ENCODE data around the gene QRICH1.

QRICH1 gene

DNA sequence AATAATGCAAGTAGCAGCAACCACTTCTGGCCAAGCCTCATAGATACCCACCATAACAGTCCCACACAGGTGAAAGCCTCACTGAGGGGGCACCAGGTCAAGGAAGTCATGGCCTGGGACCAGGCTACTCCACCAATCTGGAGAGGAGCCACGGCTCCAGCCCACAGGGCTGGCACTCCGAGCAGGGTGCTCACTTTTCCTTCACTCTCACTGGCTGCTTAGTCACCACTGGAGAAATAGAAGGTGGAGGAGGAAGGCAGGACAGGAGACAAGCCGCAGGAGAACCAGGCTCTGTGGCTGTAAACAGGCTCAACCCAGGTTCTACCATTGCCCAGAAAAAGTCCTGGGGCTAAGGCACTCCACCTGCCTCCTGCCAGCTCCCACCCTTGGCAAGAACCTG, 25.6 kb upstream of the QRICH1 start:
- DNase-seq, result no peak

DNA sequence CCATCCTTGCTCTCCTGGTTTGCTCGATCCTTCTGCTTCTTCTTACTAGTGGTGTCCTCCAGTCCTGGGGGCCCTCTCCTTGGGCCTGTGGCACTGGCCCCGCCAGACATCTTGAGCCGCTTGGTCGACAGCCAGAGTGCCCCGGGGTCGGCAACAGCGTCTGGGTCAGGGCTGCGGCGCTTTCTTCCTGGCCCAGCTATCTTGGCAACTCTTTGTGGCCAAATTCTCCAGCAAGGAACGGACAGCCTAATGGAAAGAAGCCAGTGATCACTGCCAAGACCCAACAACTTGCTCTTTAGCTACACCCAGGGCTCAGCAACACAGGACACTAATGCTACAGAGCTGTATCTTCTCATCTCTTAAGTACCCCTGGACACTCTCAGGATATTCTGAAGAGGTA, 25.2 kb upstream of the QRICH1 start:
- no peak for DNase-seq

DNA sequence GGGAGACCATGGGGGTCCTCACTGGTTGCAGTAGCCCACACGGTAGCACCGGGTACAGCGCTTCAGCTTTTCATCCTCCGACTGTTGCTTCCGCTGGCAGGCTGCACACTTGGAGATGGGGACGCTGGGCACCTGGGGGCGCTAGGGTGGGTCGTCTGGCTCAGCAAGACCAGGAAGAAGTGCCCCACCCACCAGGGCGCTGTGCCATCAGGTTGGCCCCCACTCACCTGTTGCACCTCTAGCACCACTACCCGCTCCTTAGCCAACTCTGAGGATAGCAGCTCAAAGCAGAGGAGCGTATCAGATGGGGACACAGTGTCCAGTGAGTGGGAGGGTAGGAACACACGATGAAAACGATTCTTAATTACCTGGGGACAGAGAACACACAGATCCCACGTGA, 18.4 kb upstream of the QRICH1 start:
- no peak for DNase-seq

DNA sequence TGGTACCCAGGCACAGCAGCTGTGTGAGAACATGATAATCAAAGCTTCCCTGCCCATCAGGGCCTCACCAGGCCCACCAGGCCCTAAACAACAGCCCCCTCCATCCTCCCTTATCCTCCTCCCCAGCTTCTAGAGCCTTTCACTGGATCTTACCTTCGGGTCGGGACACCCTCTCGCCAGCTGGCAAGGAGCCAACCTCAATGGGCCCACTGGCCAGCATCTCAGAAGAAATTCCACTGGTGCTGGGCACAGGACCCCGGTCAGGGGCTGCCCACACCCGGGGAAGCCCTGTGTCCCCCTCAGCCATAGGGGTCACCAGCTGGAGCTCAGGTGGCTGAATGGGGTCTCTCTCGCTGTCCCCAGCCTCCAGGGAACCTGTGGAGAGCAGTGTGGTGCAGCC, 17.5 kb upstream of the QRICH1 start:
- no peak for DNase-seq

DNA sequence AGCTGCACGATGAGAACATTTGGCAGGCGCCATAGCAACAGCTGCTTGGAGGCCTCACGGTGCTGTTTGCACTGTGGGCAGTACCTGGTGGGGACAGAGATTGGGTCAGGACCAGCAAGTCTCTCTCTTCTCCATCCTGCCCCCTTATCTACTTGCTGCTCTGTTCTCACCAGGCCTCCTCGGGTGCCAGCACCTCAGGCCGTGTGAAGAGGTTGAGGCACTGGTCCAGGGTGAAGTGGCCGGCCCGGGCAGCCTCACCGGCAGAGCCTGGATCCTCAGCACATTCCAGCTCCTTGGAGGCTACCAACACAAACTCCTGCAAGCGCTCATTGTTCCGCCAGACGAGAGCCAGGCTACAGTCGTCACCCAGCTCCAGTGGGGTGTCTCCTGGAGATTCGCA, 16.9 kb upstream of the QRICH1 start:
- no peak for DNase-seq

DNA sequence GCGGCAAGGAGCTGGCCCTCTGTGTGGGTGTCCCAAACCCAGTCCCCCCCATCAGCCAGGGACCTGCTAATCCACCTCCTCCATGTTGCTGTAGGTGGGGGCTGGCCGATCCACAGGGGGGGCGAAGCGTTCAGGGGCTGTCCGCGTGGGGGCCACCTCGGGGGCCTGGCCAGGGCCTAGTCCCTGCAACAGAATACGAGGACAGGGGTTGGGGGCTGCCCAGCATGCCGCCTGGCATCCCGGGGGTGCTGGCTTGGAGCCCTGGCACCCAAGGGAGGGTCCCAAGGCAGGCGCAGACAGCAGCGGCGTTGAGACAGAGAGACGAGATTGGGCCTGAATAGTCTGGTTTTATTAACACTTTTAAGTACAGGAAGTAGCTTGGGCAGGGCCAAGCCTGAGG, 14.5 kb upstream of the QRICH1 start:
- DNase-seq, result no peak

DNA sequence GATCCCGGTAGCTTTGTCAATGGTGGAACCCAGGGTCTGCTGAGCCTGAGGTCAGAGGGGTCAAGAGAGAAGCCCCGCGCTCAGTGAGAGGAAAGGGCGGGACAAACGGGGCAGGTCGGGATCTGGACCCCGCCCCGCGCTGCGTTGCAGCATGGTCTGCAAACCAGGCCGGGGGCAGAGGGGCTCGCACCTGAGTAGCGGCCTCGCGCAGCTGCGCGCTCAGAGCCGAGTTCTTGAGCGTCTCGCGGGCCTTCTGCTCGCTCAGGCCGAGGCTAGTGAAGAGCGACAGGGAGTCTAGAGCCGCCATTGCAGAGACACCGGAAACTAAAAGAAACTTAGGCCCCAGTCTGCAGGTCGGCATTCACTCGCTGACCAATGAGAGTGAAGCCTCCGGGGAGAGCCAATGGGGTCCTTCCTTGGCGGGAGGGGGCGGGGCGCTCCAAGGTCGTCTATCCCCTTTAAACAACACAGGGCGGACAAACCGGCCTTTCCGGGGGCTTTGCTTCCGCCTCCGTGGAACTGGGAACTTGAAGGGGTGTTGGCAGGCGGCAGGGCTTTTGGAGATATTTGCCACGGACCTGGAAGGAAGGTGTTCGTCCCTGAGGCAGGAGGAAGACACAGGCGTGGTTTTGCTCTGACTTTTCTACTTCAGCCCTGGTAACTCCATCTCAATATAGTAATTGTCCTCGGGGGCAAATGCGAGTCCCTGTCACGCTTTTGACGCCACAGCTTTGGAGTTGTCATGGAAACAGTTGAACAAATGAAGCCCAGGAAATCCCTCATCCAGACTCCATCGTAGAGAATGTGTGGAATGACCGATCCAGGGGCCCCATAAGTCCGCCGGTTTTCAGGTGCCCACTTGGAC, 10.8 kb upstream of the QRICH1 start, which contains the start of gene QARS1:
Gene QARS1, minus strand, starts transcription at position 331 of the 865 bp plus-strand sequence. Its CDS starts 24 bp downstream, at position 307.
- DNase-seq, result peak; percentile 17

DNA sequence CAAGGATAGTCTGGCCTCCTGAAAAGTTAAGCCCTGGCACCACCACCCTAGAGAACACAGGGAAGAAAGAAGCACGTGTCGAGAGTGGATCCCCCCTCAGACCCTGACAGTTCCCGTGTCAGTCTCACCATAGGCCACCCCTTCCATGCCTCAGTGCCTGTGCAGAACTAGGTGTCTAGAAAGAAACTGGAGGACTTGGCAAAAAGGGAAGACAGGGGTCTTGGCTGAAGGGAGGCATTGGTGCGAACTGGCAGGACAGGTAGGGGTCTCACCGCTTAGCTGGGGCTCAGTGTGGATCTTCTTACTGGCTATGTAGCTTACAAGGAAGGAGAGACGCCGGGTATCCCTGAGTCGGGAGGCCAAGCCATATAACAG, 10.2 kb upstream of the QRICH1 start:
- DNase-seq, result no peak

DNA sequence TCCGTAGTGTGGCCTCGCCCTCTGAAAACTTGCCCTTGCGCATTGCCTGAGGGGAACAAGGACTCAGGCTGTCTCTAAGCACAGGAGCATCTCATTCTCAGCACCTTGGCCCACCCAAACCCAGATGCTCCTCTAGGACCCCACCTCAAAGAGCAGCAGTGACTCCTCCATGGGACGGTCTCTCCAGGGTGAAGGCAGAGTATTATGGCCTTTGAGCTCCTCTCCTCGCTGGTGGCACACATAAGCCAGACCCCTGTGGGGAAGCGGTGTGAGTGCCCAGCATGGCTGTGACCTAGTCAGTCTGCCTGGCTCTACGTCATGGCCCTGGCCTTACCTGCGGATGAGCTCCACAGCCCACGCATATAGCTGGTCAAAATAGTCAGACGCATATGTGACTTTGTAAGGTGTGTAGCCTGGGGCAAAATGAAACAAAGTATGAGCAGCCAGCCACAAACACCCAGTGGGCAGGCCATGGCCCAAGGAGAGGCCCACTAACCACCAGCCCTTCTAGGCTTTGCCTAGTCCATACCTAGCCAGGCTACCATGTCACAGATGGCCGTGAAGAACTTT, 6.3 kb upstream of the QRICH1 start:
- DNase-seq, result no peak

DNA sequence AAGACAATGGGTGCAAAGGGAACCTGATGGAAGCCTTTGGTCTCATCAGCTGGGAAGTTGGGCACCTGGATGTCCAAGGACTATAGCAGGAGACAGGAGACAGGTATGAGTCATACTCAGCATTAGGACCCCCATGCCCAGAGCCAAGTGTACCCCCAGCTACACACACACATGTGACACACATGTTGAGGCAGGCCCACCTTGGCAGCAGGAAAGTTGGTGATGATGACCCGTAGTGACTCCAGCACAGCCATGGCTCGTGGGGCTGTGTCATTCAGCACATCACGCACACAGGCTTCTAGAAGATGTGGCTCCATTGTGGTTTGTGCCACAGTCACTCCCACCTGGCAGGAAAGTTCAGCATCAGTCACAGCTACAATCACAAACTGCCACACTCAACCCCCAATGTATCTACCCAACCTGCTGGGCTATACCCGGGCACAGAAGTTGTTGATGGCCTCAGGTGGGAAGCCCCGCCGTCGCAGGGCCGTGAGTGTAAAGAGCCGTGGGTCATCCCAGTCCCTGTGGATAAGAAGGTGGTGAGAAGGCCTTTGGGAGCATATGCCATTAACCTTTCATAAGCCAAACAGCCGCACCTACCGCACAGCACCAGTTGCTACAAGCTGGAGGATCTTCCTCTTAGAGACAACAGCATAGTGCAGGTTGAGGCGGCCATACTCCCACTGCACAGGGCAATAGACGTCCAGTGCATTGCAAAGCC, 5.2 kb upstream of the QRICH1 start:
- no peak for DNase-seq

DNA sequence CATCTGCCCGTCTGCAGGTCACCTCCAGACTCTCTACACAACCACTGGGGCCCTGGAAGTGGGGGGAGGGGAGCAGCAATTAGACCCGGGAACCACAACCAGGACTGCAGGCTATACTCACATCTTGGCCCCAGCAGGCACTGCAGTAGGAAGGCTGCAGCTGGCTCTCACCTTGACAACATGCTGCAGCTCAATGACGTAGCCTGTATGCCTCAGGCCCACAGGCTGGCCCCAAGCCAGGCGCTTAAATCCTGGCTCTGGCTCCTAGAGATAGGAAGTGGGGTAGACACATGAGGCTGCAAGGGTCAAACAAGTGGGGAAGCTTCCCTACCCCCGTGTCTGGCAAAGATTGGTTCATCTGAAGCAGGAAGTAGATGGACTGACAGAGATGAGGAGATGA, 4.6 kb upstream of the QRICH1 start:
- peak; percentile 19 for DNase-seq

DNA sequence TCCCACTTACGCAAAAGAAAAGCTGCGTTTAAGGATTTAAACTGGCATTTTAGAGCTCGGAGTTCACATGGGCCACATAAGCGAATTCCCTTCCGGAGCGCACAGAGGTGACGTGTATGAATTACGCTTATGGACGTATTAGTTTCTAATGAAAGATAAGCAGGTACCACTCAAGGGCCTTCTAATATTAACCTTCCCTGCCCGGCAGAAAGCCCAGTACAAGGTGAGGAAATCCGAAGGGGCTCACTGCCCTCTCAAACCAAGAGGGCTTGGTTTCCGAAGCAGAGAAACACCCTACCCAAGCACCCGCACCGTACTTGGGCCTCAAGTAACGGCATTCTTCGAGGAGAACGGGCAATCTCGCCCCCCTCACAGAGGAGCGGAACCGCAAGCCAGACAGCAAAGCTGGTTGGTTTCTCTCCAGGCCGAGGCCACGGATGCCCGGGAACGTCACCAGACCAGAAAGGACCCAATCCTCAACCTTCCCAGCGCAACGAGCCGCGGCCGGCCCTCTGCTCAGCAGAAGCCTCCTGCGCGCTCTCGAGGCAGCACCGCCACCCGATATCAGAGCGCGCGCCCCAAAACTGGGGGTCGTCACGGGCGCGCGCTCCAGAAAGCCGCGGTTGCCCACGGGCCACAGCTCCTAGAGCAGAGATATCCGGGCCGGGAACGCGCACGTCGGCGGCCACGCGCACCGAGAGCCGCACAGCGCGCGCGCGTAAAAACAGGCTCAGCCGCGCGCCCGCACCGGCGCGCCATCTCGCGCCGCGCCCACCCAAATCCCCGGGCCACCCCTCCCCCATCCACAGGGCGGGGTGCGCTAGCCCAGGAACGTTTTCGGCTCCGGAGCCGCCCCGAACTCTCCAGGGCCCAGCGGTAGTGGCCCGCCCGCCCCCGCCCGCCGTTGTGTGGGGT, 676 bp downstream of the QRICH1 start:
- DNase-seq, result no peak

DNA sequence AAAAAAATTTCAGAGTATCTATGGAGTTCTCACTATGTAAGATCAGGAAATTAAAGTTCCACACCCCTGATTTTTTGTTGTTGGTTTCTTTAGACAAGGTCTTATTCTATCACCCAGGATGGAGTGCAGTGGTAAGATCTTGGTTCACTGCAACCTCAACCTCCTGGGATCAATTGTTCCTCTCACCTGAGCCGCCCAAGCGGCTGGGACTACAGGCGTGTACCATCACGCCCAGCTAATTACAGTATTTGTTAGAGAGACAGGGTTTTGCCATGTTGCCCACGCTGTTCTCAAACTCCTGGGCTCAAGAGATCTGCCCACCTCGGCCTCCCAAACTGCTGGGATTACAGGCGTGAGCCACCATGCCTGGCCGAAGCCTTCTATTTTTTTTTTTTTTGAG, 12.4 kb downstream of the QRICH1 start:
- DNase-seq, result no peak

DNA sequence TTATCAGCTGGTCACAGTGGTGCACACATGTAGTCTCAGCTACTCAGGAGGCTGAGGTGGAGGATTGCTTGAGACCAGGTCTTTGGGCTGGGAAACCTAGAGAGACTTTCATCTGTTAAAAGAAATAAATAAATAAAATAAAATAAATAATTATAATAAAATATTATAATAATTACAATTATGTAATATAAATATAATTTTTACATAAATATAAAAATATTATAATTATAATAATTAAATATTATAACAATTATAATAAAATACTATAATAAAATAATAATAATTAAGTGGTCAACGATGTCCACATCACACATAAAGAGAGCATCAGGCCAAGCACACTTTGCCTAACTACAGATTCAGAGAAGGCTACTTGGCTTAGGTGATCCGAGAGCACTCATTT, 14.6 kb downstream of the QRICH1 start:
- DNase-seq, result no peak

DNA sequence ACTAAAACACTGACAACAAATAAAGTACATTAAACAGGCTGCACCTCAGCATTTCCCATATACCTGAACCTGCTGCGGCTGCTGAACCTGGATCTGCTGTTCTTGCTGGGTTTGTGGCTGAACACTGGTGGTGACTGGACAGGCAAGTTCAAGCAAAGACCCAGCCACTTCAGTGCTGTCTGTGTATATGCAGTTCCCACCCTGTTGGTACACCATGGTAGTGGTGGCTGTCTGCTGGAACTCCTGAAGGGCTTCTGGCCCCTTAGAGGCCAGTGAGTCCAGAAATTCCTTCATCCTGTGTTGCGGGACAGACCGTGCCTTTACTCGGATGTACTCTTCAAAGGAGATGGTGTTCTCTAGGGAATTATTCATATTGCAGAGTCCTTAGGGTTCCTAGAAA, 17.2 kb downstream of the QRICH1 start:
- DNase-seq, result no peak

DNA sequence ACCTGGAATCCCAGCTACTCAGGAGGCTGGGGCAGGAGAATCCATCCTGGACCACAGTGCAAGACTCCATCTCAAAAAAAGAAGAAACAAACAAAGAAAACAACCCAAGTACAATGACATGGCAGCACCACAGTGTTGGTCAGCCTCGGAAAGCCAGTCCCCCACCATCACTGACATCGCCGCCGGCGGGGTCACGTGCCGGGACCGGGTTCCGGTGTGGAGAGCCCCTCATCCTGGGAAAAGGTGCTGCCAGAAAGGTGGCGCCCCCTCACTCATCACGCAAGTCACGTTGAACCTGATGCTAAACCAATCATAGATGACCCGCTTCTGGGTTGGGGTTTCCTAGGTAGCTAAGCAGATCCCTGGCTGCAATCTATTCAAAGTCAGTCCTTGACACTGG, 17.8 kb downstream of the QRICH1 start:
- DNase-seq, result no peak

DNA sequence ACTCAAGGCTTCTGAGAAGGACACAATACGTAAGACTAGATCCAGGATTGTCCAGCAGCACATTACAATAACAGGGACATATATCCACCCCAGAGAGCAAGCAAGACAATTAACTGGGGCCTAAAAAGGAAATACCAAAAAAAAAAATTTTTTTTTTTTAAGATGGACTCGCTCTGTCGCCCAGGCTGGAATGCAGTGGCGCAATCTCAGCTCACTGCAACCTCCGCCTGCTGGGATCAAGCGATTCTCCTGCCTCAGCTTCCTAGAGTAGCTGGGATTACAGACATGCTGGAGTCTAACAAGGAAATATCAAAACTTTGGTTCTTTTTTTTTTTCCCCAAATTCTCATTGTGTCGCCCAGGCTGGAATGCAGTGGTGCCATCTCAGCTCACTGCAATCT, 35.9 kb downstream of the QRICH1 start:
- DNase-seq, result no peak

DNA sequence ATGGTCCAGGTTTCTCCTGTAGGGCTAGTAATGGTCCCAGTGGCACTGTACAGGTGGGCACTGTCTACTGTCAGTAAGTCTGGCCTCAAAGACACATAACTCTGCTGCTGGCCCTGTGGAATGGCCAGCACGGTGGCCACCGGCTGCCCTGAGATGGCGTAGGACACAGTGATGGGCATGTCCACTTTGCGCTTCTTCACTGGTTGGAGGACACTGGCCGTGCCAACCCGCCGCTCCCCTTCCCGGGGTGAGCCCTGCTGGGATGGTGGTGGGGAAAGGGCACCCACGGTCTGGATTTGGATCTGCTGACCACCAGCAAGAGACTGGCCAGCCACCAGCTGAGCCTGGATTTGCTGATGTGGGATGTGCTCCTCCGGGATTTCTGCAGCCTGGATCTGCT, 36.6 kb downstream of the QRICH1 start:
- DNase-seq, result no peak

DNA sequence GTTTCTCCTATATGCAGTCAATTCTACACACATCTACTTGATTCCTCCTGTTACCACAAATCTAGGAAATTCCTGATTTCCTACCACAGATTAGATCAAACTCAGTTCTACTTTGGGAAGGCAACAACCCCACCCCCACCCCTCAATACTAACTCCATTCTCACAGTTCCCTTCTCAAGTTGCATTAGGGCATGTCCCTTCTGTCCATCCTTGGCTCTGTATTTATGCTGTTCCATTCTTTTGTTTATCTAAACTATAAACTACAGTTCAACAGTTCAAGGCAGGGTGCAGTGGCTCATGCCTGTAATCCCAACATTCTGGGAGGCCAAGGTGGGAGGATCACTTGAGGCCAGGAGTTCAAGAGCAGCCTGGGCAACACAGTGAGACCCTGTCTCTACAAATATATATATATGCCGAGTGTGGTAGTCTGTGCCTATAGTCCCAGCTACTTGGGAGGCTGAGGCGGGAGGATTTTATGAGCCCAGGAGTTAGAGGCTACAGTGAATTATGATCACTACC, 39.5 kb downstream of the QRICH1 start:
- DNase-seq, result no peak

DNA sequence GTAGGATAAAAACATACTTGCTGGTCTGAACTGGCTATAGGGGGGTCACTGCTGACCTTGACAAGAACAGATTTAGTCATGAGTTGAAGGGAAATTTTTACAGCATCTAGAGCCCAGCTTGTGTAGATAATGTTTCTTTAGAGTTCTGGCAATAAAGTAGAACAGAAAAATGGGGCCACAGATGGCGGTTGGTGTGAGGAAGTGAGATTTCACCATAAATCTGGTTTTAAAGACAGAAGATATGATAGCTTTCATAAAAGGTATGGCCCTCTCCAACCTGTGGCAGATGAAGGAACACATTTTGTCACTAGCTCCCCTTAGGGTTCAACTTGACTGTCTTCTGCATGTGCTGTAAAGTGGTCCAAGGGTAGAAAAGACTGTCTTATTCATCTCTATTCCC, 40.3 kb downstream of the QRICH1 start:
- DNase-seq, result no peak

DNA sequence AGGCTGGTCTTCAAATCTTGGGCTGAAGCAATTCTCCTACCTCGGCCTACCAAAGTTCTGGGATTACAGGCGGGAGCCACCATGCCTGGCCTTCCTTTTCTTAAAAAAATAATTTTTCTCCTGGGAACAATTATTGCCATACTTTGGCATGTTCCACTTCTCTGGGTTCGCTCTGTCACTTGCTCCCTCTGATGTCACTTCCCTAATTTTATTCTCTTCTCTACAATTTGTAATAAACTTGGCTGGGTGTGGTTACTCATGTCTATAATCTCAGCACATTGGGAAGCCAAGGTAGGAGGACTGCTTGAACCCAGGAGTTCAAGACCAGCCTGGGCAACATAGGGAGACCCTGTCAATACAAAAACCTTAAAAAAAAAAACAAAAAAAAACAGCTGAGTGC, 58.6 kb downstream of the QRICH1 start:
- no peak for DNase-seq

DNA sequence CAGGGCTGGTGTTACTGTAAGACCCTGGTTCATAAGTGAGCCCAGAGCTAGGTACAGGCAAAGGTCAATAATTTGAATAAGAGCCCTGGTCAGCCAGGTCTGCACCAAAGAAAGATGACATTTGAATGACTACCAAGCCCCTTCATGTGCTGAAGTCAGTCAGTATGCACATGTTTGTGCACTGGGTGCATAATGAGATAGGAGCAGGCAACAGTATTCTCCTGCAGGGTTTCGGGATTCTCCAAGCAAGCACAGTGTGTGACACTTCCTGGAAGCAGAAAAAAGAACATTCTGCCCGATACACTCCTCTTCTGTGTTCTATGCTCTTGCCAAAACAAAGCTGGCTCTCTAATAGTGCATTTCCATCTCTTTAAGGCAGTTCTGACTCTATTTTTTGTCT, 59.2 kb downstream of the QRICH1 start:
- DNase-seq, result no peak

Data from NCI-H2107 (cell line).